NCI-H2227 treated with DMSO at 0.1 percent for 48 hours (cell line): ENCODE data around the gene SMIM33.
"Not testable (repeated sequence)": the region's sequence is repeated elsewhere in the genome, so short reads cannot be mapped to it uniquely, and the experiment has no call there.

ENCODE experiments used
- DNase-seq: peaks from one replicate; lab custom pipeline; 2025; lab: John Stamatoyannopoulos, UW

Gene SMIM33

DNA sequence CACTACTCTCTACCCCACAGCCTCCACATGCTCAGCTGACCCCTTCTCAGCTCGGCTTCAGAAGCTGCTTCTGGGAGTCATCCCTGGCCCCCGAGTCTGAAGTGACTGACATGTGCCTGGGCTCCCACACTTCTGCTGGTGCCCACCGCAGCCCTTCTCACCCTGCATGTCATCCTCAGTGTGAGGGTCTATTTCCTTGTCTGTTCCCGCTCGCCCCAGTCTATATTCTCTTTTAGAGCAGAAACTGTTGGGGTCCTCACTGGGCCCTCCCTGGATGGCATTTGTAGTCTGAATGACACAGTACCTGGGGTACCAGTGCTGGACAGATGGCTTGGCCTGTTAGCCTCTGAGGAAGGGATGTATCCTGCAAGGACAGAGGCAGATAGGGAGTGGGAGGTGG is 13.6 kb upstream of the SMIM33 start:
- no peak for DNase-seq

DNA sequence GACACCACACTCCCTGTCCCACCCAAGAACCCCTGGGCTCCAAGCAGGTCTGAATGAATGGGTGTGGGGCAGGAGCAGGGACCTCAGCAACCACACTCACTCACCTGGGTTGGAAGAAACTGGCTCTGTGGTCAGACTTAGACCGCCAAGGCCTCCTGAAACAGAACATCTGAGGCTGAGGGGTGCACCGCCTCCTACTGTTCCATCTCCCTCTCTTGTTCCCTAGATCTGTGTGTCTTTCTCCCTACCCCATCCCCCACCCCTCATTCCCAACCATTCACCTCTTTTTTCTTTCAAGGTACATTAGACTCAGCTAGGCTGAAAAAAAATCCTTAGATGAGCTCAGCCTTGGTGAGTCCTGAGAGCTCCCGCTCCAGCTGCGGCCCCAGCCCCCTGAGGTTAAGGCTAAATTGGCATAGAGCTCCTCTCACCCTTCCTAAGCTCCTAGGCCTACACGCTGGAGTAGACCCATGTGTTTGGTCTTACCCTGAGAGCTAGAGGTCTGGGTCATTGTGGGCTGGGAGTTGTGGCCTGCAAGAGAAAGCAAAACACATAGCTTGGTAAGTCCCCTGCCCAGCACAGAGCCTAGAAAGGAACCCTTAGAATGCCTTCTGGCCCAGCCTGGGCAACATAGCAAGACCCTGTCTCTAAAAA is 13.0 kb upstream of the SMIM33 start:
- no peak for DNase-seq

DNA sequence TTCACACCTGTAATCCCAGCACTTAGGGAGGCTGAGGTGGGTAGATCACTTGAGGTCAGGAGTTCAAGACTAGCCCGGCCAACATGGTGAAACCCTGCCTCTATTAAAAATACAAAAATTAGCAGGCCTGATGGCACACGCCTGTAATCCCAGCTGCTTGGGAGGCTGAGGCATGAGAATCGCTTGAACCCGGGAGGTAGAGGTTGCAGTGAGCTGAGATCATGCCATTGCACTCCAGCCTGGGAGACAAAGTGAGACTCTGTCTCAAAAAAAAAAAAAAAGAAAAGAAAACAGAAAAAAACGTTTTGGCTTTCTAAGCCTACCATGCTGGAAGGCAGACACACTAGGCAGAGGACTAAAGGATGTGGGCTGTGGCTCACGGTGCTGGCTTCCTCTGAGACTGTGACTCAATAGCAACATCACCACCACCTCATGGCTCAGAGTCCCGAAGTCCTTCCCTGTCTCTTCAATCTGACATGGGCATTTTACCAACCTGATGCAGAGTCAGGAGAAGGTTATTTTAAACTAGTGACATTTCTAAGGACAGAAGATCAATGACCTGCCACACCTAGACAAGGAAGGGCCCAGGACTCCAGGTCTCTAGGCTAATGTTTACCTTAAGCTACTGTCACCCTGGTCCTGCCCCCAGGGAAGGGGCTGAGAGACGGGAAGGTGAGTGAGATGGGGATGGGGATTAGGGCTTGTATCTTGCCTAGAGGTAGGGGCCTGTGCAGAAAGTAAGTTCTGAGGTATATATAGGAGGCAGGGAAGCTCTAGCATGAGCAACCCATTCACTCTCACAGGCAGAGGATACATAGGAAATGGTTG is 12.0 kb upstream of the SMIM33 start:
- DNase-seq = no peak

DNA sequence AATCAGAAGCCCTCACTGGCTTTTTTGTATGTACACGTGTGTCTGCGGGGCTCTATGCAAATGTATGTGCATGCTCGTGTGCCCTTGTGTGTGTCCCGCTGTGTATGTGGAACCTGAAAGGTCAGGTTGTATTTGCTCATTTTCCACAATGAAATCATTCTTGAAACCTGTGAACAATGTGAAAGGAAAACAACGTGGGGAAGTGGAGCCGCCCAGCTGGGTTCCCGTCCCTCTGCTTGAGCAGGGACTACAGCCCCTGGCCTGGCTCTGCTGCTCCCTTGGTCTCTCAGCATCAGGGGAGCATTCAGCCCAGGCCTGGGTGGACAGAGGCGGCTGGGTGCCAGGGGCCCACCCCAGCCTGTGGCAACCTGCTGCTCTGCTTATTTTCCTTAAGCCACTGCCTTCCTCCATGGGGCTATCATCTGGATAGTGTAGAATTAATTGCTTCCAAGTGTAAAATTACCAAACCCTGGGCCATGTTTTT is 11.3 kb upstream of the SMIM33 start:
- DNase-seq = no peak

DNA sequence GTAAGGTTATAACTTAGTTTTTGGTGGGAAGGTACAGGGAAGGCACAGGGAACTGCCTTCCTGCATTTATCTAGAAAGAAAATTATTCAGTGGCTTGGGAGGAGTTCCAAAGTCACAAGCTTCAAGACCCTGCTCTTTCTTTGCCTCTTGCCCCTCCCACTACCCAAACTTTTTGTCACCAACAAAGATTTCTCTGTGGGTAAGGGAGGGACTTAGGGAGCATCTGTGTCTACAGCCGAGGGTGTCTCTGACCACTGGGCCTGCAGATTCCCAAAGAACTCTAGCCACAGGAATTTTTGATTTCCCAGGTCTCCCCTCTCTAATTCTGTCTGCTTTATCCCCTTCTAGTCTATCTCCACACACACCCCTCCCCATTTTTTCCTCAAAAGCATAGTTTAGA is 10.3 kb upstream of the SMIM33 start:
- DNase-seq = no peak

DNA sequence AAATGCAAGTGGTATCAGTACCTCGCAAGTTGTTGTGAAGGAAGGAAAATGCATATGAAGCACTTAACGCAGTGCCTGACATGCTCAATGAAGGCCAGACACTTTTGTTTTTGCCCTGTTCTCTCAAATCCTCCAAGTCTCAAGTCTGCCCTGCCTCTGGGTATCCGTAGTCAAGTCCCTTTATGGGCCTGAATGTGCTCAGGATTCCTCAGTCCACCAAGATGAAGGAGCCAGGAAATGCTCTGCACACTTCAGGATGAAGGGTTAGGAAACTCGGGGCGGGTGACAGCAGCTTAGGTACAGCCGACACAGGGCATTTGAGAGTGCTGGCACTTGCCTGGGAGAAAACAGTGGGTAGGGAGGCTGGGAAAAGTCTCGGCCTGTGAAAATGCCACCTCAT is 9.6 kb upstream of the SMIM33 start:
- DNase-seq = no peak

DNA sequence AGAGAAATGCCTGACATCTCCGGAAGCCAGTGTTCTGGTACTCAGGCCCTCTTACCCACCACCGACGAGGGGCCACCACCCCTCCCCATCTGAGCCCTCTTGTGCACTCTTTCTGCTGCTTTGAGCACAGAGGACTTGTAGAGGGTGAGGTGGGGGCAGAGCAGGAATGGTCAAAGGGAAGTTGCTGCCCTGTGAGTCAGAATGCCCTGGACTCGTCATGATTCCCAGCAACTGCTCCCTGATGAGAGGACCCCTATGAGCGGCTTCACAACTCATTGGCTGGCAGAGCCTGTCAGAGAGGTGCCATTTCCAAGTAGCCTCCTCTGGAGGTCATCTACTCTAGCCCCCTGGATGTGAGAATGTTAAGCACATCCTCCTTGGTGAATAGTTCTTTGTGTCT is 9.1 kb upstream of the SMIM33 start:
- DNase-seq = no peak

DNA sequence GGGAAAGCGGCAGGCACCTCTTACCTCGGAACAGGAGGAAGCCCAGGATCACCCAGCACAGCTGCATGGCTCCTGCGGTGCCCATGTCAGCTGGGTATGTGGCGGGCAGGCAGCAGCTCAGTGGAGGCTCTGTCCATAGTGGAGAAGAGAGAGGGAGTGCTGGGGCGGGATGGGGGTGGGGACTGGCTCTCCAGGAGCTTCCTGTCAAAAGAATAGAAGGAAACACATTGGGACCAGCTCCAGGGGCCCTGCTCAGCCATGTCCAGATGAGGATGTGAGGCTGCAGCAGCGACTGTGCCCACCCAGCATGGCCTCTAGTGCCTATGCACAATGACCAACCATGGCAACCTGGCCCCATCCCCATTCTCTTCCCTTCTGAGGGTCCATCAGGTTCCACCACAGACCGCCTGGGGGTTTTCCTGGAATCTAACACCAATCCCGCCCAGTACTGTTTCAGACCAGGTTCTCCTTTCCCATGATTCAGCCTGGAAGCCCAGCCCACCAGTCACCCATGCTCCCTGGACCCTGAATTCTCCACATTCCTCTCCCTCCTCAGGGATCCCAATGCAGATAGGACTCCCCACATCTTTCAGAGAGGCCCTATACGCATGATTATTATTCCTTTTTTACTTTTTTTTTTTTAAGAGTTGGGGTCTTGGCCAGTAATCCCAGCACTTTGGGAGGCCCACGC is 8.1 kb upstream of the SMIM33 start, which contains the start of gene ECSCR:
ECSCR (minus strand) TSS at position 158 of the 691 bp plus-strand sequence; CDS start at position 85, 73 bp downstream.
- DNase-seq = no peak

DNA sequence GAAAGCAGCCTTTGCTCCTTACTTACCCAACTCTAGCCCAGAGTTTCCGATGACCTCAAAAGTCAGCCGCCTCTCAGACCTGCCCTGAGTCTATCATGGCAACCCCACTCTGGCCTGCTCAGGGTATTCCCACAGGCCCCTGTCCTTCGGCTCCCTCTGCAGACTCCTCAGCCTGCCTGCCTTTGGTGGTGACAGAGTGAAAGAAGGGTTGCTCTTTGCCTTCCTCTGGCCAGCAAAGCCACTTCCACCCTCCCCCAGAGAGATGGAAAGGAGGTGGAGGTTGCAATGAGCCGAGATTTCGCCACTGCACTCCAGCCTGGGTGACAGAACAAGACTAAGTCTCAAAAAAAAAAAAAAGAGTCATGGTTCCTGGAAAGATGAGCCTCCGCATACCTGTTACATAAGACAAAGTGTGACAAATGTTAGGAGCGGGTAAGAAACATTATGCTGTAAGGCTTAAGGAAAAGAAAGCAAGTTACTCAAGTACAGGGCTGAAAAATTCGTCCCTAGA is 2.3 kb upstream of the SMIM33 start:
- no peak for DNase-seq

DNA sequence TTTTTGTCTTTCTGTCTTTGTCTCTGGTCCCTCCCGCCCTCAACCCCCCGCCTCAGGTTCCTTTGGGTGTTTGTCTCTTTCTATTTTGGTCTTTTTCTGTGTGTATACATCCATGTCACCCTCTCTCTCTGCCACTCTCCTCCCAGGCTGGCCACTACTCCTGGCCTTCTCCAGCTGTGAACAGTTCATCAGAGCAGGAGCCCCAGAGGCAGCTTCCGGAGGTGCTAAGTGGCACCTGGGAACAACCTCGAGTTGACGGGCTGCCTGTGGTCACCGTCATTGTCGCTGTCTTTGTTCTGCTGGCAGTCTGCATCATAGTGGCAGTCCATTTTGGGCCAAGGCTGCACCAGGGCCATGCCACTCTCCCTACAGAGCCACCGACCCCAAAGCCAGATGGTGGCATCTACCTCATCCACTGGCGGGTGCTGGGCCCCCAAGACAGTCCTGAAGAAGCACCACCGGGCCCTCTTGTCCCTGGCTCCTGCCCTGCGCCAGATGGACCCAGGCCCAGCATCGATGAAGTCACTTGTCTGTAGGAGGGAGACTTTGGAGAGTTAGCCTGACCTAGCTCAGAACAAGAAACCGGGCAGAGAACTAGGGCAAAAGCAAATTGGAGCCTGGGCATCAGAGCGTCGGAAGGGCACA is 1.7 kb downstream of the SMIM33 start:
- DNase-seq = no peak

DNA sequence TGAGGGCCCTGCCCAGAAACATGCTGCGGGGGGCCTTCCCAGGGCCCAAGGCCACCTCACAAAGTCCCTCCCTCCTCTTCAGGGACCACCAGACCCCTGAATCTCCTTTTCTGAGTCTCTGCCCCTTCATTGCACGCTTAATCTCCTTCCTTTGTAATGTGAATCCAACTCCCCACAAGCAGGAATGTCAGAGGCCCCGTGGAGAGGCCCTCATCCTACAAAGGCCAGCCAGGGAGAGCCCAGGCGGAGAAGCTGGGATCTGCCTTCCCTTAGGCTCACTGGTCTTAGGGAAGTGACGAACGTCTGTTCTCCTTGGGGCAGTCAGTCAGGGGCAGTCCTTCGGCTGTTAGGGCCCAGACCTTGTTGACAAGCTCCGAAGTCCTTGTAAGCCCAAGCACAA is 2.3 kb downstream of the SMIM33 start:
- DNase-seq = no peak

DNA sequence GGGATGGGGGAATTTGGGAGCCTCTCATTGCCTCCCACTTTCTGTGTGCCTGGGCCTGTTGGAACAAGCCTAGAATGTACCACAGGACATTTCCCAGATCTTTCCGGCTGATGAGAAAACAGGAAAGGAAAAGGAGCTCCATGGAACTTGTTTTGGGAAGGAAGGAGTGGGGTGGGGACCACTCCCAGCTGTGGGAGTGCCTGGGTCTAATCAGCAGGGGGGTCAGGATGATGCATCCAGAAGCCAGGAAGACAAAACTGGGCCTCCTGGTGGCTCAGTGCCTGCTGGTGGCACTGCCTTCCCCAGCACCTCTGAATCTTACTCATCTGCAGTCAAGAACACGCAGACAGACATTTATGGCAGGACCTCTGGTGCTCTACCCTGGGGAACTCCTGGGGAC is 2.8 kb downstream of the SMIM33 start:
- no peak for DNase-seq

DNA sequence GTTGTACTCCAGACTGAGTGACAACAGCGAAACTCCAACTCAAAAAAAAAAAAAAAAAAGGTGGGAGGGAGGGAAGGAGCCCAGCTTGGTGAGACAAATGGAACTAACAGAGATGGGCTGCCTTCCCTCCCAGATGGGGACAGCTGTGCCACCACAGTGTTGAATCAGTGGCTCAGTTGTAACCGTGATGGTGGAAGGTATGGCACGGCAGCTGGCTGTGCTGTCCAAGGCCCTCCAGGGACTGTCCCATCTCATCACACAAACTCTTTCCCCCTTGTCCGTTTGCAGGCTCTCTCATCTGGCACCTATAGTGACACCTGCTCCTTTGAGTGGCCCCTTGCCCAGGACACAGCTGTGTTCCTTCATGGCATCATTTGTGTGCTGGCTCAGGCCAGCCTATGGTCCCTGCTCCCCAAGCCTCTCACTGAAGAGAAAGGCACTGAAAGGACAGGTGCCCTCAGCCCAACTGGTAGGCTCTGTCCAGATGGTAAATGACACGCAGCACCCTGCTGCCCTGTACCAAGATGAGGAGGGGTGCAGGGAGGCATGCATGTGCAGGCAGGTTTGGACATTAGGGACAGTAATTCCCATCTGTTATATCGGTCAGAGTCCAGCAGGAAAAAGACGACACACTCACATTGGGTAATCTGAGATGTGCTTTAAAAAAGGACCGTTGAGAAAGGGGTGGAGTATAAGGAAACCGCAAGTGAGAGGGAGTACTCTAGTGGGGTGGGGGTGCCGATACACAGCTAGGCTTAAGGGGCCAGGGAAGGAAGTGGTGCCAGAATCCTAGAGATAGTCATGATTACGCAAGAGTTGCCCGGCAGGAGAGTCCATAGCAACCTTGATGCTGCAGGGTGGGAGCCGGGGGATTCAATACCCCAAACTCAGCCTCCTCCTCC is 4.3 kb downstream of the SMIM33 start:
- no peak for DNase-seq

DNA sequence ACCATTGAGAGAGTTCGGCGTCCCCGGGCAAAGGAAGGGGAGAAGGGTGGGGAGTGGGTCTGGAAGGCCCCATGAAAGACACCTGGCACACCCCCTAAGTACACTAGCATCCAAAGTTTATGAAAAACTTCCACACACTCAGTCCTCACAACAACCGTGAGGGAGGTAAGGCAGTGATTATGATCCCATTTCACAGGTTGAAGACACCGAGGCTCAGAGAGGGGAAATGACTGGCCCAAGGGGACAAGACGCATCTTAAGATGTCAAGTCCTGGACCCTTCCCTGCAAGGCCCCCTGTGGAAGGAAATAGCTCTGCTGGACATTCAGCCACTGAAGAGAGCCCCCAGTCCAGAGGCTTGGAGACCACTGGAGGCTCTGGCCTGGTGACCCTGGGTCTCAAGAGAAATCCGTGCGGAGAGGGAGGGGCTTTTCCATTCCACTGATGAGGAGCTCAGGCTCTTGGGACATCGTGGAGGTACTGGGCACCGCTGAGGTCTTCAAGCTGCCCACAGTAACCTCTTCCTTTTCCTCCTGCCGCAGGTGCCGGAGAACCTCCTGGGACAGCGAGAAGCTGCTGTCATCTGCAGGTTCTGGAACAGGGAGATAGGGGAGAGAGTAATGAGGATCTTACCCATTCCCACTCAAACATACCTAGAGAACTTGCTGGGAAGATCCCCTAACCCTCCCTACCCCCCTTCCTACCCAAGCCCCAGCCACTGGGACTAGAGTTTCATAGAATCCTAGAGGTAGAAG is 5.2 kb downstream of the SMIM33 start:
- no peak for DNase-seq

DNA sequence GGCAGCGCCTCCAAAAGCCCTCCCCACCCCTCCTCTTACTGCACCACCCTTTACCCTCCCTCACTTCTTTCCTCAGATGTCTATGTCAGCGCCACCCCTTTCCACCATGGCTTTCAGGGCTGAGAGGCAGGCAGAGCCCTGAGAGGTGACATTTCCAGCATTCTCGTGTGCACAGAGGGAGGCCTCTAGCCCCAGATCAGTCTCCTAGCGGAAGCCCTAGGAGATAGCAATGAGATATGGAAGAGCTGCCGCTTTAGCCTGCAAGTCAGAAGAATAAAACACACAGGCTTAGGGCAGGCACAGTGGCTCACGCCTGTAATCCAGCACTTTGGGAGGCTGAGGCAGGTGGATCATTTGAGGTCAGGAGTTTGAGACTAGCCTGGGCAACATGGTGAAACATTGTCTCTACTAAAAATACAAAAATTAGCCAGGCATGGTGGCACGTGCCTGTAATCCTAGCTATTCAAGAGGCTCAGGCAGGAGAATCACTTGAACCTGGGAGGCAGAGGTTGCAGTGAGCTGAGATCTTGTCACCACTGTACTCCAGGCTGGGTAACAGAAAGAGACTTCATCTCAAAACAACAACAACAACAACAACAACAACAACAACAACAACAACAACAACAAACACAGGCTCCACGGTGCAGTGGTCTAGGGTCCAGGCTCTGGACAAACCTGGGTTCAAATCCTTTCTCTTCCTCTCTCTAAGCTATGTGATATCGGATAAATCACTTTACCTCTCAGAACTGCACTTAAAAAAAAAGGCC is 8.0 kb downstream of the SMIM33 start:
- DNase-seq = not testable (repeated sequence)

DNA sequence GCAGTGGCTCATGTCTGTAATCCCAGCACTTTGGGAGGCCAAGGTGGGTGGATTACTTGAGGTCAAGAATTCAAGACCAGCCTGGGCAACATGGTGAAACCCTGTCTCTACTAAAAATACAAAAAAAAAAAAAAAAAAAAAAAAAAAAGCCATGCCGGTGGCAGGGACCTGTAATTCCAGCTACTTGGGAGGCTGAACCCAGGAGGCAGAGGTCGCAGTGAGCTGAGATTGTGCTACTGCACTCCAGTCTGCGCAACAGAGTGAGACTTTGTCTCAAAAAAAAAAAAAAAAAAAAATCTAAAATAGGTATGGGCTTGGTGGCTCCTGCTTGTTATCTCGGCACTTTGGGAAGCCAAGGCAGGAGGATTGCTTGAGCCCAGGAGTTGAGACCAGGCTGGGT is 8.9 kb downstream of the SMIM33 start:
- not testable (repeated sequence) for DNase-seq

DNA sequence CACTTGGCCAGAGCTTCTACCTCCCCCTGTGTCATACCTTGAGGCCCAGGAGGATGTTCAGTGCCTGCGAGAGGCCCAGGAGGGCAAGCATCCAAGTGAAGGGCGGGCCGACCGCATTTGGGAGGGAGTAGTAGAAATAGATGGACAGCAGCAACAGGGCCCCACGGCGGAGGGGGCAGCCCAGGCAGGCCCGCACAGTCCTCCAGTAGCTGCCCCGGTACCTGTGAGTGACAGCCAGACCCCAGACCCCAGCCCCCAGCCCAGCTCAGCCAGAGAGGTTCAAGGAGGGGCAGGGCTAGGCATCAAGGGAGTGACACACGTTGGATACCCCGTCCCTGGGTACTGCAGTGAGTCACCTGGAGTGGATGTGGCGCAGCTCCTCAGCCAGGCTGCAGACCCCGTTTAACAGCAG is 10.3 kb downstream of the SMIM33 start:
- DNase-seq = no peak

DNA sequence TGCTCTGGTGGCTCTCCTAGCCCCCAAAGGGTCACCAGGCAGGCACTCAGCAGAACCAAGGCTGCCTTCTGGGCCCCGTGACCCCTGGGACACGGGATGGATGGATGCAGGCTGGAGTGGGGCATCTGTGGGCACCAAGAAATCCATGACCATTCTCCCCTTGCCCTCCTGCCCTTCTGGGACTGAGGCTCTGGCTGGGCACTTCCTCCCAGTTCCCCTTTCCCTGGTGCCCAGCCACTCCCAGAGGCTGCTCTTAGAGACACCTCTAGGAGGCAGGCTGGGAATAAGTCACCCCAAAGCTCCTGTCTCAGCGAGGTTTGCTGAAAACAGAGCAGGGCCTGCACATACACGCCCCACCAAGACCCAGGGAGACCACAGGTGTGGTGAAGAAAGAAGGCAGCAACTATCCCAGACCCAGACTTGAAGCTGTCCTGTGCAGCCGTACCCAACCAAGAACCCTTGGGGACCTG is 10.8 kb downstream of the SMIM33 start:
- DNase-seq = no peak
